A549 (cell line): Measurements from ENCODE around the gene GANAB. TPM values are rescaled to one million over a fixed set of nuclear protein-coding genes. Genes with fewer than 3 reads are reported as not detected.
"Not testable (repeated sequence)": the region's sequence is repeated elsewhere in the genome, so short reads cannot be mapped to it uniquely, and the experiment has no call there.

Experiments used
- ATAC-seq, 2 experiments: fragments of 200-7000 bp in 1 of 2; fragments of >200 bp in 1 of 2; cut with Nextera tagmentation in 1 of 2; cut with Tn5 transposase in 1 of 2; 3 replicates each; pipeline versions ENCODE4 v1.8.0 to v1.9.1; 2018 to 2020; ENCODE audit warnings: mild to moderate bottlenecking in 1 of 2, moderate library complexity in 1 of 2
- CTCF ChIA-PET: fragments of 300-600 bp; sonication (Branson Sonifier 250); formaldehyde crosslinking; extraction: SDS; loops from one replicate; lab custom pipeline; 2021; ENCODE audit warnings: antibody characterized with exemption, inconsistent platforms; lab: Yijun Ruan, JAX
- POLR2A ChIA-PET: fragments of 350-600 bp; formaldehyde crosslinking; extraction: SDS; loops from one replicate; lab custom pipeline; 2021; ENCODE audit warnings: antibody characterized with exemption, inconsistent platforms; lab: Yijun Ruan, JAX
- DNase-seq, 2 experiments: peaks; one replicate each; pipeline versions ENCODE4 v3.0.0 to v3.0.0-alpha.2; 2011 to 2016; ENCODE audit warnings: low read depth in 1 of 2, low spot score in 1 of 2
- FAIRE-seq: peaks from 2 replicates; lab custom pipeline; 2011; peaks lifted over from hg19 to GRCh38; lab: Jason Lieb, UNC
- H3K27ac ChIP-seq, 2 experiments: fragments of >200 bp; sonication (Bioruptor Twin); formaldehyde crosslinking; 3 replicates each; pipeline ENCODE4 v1.5.1; 2016 to 2017
- H3K4me1 ChIP-seq: fragments of >200 bp; sonication (Bioruptor Twin); formaldehyde crosslinking; 3 replicates; pipeline ENCODE4 v1.6.1; 2016
- H3K4me2 ChIP-seq: fragments of >200 bp; sonication (Bioruptor Twin); formaldehyde crosslinking; 3 replicates; pipeline ENCODE4 v1.6.1; 2016
- H3K4me3 ChIP-seq: fragments of >200 bp; sonication (Bioruptor Twin); formaldehyde crosslinking; 3 replicates; pipeline ENCODE4 v1.5.1; 2016
- H3K9me3 ChIP-seq: fragments of >200 bp; sonication (Bioruptor Twin); formaldehyde crosslinking; 3 replicates; pipeline ENCODE4 v1.6.1; 2016
- CEBPB ChIP-seq, 2 experiments: fragments of >200 bp in 1 of 2; sonication (Bioruptor Twin) in 1 of 2; formaldehyde crosslinking in 1 of 2; IDR thresholded peaks; 2 replicates each; pipeline ENCODE4 v1.6.1; 2012 to 2016
- CHD2 ChIP-seq: fragments of 150-350 bp; IDR thresholded peaks from 2 replicates; pipeline ENCODE4 v1.6.1; 2014; ENCODE audit warnings: low read length; ENCODE audit not compliant: partially characterized antibody
- EHMT2 ChIP-seq: fragments of 200-600 bp; sonication (generic); IDR thresholded peaks from 2 replicates; pipeline ENCODE4 v1.6.1; 2016; ENCODE audit warnings: antibody characterized with exemption, low read depth, mild to moderate bottlenecking, moderate library complexity
- ESRRA ChIP-seq: fragments of 150-350 bp; IDR thresholded peaks from 2 replicates; pipeline ENCODE4 v1.6.1; 2014; ENCODE audit warnings: mild to moderate bottlenecking, low read length, borderline replicate concordance
- FOSL2 ChIP-seq, 2 experiments: fragments of 450-650 bp in 1 of 2; fragments of >200 bp in 1 of 2; sonication (Bioruptor Twin) in 1 of 2; formaldehyde crosslinking; IDR thresholded peaks; 2 replicates each; pipeline versions ENCODE4 v1.5.0 to v1.6.1; 2016 to 2020; ENCODE audit warnings: mild to moderate bottlenecking in 1 of 2, moderate library complexity in 1 of 2
- HEYL ChIP-seq: fragments of 250-450 bp; sonication (Bioruptor Pico); IDR thresholded peaks from 2 replicates; pipeline ENCODE4 v1.8.0; 2021; ENCODE audit warnings: mild to moderate bottlenecking, moderate library complexity
- HOXA7 ChIP-seq: fragments of 250-450 bp; sonication (Bioruptor Pico); IDR thresholded peaks from 2 replicates; pipeline ENCODE4 v1.5.0; 2020; ENCODE audit warnings: mild to moderate bottlenecking, moderate library complexity
- HOXB5 ChIP-seq: fragments of 250-450 bp; sonication (Bioruptor Pico); IDR thresholded peaks from 2 replicates; pipeline ENCODE4 v1.5.0; 2020; ENCODE audit warnings: mild to moderate bottlenecking, moderate library complexity
- JUN ChIP-seq, 2 experiments: fragments of >200 bp; sonication (Bioruptor Twin); formaldehyde crosslinking; IDR thresholded peaks; 2 replicates in 1 of 2; 3 replicates in 1 of 2; pipeline ENCODE4 v1.6.1; 2016 to 2017
- KDM5A ChIP-seq: fragments of 200-600 bp; sonication (generic); IDR thresholded peaks from 2 replicates; pipeline ENCODE4 v1.6.1; 2016; ENCODE audit warnings: antibody characterized with exemption, mild to moderate bottlenecking
- MAZ ChIP-seq: fragments of 150-350 bp; IDR thresholded peaks from 2 replicates; pipeline ENCODE4 v1.6.1; 2014; ENCODE audit warnings: antibody characterized with exemption, low read depth, low read length, borderline replicate concordance
- NR3C1 ChIP-seq: fragments of >200 bp; sonication (Bioruptor Twin); formaldehyde crosslinking; IDR thresholded peaks from 3 replicates; pipeline ENCODE4 v1.6.1; 2017
- PHF8 ChIP-seq: fragments of 200-600 bp; sonication (generic); IDR thresholded peaks from 2 replicates; pipeline ENCODE4 v1.6.1; 2016; ENCODE audit warnings: low read depth, mild to moderate bottlenecking, antibody characterized with exemption, moderate library complexity, borderline replicate concordance
- RAD21 ChIP-seq, 2 experiments: fragments of >200 bp in 1 of 2; sonication (Bioruptor Twin) in 1 of 2; formaldehyde crosslinking in 1 of 2; IDR thresholded peaks in 1 of 2; conservative IDR thresholded peaks in 1 of 2; 2 replicates in 1 of 2; 3 replicates in 1 of 2; pipeline ENCODE4 v1.6.1; 2012 to 2018; ENCODE audit warnings: inconsistent platforms in 1 of 2
- RARB ChIP-seq: fragments of 250-450 bp; sonication (Bioruptor Pico); IDR thresholded peaks from 2 replicates; pipeline ENCODE4 v1.8.0; 2021; ENCODE audit warnings: mild to moderate bottlenecking, moderate library complexity
- WGBS: methylation state at CpG from one replicate; pipeline ENCODE4 v1.1.6; 2017; ENCODE audit errors: missing lambda C conversion rate; 5-methylcytosine and 5-hydroxymethylcytosine counted together
- polyA plus RNA-seq, 4 experiments: library from polyadenylated mRNA; depleted of rRNA in 3 of 4; stranded (reverse); fragments of >200 nt; fragmentation: RNase III in 1 of 4; extraction: RNeasy Plus Mini Kit Qiagen cat#74134 plus additional on column Dnase treatment in 1 of 4; gene quantifications; 2 replicates in 3 of 4; 3 replicates in 1 of 4; pipeline ENCODE4 v1.2.3, GENCODE V29; 2011 to 2017
- TF ChIP-seq, protein P1 (sequence below): IDR thresholded peaks from 2 replicates; pipeline ENCODE4 v1.6.1; 2012
- TF ChIP-seq, protein P2 (sequence below): IDR thresholded peaks from 2 replicates; pipeline ENCODE4 v1.6.1; 2012
- TF ChIP-seq, protein P3 (sequence below): fragments of 150-350 bp; IDR thresholded peaks from 2 replicates; pipeline ENCODE4 v1.6.1; 2014; ENCODE audit warnings: low read depth, mild to moderate bottlenecking, low read length
- TF ChIP-seq, protein P4 (sequence below): fragments of >200 bp; sonication (Bioruptor Twin); formaldehyde crosslinking; IDR thresholded peaks from 3 replicates; pipeline ENCODE4 v1.5.1; 2016
- TF ChIP-seq, protein P5 (sequence below): fragments of 450-650 bp; IDR thresholded peaks from 2 replicates; pipeline ENCODE4 v1.6.1; 2014; ENCODE audit warnings: antibody characterized with exemption

Gene GANAB
- polyA plus RNA-seq, 2 of the 4 experiments (the other 2 are of a cell fraction), result 215 to 220 TPM

DNA sequence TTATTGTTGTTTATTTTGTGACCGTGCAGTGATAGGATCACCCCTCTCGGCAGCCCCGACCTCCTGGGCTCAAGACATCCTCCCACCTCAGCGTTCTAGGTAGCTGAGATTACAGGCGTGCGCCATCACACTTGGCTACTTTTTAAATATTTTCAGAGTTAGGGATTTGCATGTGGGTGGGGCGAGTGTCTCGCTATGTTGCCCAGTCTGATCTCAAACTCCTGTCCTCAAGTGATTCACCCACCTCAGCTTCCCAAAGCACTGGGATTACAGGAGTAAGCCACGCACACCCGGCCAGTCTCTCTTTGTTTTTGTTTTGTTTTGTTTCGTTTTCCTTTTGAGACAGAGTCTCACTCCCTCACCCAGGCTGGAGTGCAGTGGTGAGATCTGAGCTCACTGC is 7.9 kb upstream of the GANAB start (continued):
- TF ChIP-seq, protein P1, sequence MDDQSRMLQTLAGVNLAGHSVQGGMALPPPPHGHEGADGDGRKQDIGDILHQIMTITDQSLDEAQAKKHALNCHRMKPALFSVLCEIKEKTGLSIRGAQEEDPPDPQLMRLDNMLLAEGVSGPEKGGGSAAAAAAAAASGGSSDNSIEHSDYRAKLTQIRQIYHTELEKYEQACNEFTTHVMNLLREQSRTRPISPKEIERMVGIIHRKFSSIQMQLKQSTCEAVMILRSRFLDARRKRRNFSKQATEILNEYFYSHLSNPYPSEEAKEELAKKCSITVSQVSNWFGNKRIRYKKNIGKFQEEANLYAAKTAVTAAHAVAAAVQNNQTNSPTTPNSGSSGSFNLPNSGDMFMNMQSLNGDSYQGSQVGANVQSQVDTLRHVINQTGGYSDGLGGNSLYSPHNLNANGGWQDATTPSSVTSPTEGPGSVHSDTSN, result no peak
- TF ChIP-seq HOXA7 (CRISPR knock-in tag), result no peak
- TF ChIP-seq ESRRA, result no peak
- no peak for TF ChIP-seq CHD2
- no peak for TF ChIP-seq CEBPB (IDR thresholded peaks at IDR 0.05)
- no peak for TF ChIP-seq RARB (CRISPR knock-in tag)
- no peak for TF ChIP-seq HEYL (CRISPR knock-in tag)
- no peak for TF ChIP-seq KDM5A
- no peak for TF ChIP-seq JUN (IDR thresholded peaks at IDR 0.05)

DNA sequence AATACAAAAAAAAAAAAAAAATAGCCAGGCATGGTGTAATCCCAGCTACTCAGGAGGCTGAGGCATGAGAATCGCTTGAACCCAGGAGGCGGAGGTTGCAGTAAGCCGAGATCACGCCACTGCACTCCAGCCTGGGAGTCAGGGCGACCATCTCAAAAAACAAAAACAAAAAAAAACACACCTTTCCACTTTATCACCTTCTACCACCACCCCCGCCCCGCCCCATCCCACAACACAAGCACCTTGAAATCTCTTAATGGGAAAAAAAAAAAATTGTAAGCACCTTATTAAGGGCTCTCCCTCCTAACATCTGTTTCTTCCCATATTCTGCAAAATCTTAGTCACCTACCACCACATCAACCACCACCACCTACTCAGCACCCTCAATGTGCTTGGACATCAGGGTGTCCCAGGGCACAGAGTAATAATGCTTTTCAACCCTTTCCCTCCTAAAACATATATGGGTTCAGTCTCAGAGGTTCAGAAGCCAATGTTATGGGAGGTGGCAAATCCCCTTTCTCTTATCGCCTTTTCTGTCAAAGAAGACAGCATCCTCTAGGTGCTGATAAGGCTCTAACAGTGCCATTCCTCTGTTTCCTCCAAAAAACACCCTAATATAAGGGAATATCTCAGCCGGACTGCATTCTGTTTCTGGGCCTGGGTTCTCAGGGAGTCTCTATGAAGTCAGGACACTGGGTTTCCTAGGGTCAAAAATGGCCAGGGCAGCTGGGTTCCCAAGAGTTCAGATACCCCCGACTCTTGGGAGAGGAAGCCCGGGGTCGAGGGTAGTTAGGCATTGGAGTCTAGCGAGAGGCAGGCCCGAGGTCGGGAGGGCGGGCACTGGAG is 6.0 kb upstream of the GANAB start:
- H3K9me3 ChIP-seq, result no peaks in the 10 kb centered on the region
- WGBS, result 40% methylated on average over 16 of the region's 16 CpGs
- H3K4me3 ChIP-seq, result peak overlapping the region; percentile 75
- POLR2A ChIA-PET, result interaction anchor here (0.6 to 1.4 kb wide), 21 partner anchors 8 to 242 kb away, joined by 3 to 91 read pairs (median 5); partner anchors contain the start of genes B3GAT3, C11orf98, CSKMT and EEF1G
- DNase-seq (no peak), FAIRE-seq (no peak)
- peak overlapping the region; percentile 85 to 97 for H3K27ac ChIP-seq
- peak overlapping the region; percentile 91 for H3K4me2 ChIP-seq
- TF ChIP-seq, protein P2, sequence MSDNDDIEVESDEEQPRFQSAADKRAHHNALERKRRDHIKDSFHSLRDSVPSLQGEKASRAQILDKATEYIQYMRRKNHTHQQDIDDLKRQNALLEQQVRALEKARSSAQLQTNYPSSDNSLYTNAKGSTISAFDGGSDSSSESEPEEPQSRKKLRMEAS, result no peak
- TF ChIP-seq, protein P3, sequence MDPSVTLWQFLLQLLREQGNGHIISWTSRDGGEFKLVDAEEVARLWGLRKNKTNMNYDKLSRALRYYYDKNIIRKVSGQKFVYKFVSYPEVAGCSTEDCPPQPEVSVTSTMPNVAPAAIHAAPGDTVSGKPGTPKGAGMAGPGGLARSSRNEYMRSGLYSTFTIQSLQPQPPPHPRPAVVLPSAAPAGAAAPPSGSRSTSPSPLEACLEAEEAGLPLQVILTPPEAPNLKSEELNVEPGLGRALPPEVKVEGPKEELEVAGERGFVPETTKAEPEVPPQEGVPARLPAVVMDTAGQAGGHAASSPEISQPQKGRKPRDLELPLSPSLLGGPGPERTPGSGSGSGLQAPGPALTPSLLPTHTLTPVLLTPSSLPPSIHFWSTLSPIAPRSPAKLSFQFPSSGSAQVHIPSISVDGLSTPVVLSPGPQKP, result no peak
- TF ChIP-seq, all 56 proteins: peak for 0
- CTCF ChIA-PET, result interaction anchor here (1.1 to 1.4 kb wide), 3 partner anchors 11 to 258 kb away, joined by 3 read pairs; no protein-coding TSS in a partner anchor
- peaks cover 10% of the 10 kb centered on the region; the same call in 2 of the 3 replicates for H3K4me1 ChIP-seq
- ATAC-seq, result peak in 1 of 2 experiments; percentile 60; a peak in 3 of 6 replicates

DNA sequence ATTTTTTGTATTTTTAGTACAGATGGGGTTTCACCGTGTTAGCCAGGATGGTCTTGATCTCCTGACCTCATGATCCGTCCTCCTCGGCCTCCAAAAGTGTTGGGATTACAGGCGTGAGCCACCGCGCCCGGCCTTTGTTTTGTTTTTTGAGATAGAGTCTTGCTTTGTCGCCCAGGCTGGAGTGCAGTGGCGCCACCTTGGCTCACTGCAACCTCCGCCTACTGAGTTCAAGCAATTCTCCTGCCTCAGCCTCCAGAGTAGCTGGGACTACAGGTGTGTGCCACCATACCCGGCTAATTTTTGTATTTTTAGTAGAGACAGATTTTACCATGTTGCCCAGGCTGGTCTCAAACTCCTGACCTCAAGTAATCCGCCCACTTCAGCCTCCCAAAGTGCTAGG is 3.9 kb upstream of the GANAB start:
- H3K4me3 ChIP-seq, H3K9me3 ChIP-seq, ATAC-seq, H3K27ac ChIP-seq, H3K4me2 ChIP-seq, FAIRE-seq, DNase-seq: not testable (repeated sequence)
- CTCF ChIA-PET, result interaction anchor here (0.9 to 2.2 kb wide), 5 partner anchors 19 to 255 kb away, joined by 3 to 6 read pairs (median 3); partner anchors contain the start of genes BSCL2, GNG3 and TUT1
- H3K4me1 ChIP-seq, result peaks cover 16% of the 10 kb centered on the region
- POLR2A ChIA-PET, result interaction anchor here (3.2 kb wide), 1 partner anchor 15 kb away, joined by 21 read pairs; the partner anchor contains the start of genes C11orf98 and CSKMT
- 95% methylated on average over 12 of the region's 12 CpGs for WGBS

DNA sequence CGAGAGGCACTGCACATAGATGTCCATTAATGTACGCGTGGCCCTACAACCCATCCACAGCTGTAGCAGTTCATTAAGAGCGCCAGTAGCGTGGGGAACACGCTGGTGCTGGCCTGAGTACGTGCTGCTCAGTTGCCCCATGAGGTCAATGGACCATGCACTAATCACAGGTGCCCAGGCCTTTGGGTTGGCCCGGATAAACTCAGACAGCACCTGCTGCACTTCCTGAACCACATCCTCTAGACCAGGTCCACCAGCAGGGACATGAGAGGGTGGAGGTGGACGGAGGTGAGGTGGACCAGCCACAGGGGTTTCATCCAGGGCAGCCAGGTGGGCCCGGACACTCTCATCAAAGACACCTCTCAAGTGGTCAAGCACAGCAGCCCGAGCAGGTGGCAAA is 3.1 kb upstream of the GANAB start:
- H3K4me1 ChIP-seq, result peaks cover 22% of the 10 kb centered on the region
- ATAC-seq (no peak), FAIRE-seq (no peak)
- ChIA-PET CTCF (interaction anchor here (0.9 to 2.2 kb wide), 4 partner anchors 18 to 254 kb away, joined by 3 to 15 read pairs (median 4); partner anchors contain the start of genes EML3 and ROM1), POLR2A (interaction anchor here (3.2 kb wide), 1 partner anchor 16 kb away, joined by 21 read pairs; the partner anchor contains the start of genes C11orf98 and CSKMT)
- H3K4me3 ChIP-seq, result no peak overlapping the region
- no peaks in the 10 kb centered on the region for H3K9me3 ChIP-seq
- H3K4me2 ChIP-seq, result no peak overlapping the region
- H3K27ac ChIP-seq, result no peak overlapping the region
- 94% methylated on average over 11 of the region's 11 CpGs for WGBS
- no peak for TF ChIP-seq EHMT2
- TF ChIP-seq KDM5A, result no peak
- no peak for TF ChIP-seq HOXB5 (CRISPR knock-in tag)
- TF ChIP-seq, protein P4, sequence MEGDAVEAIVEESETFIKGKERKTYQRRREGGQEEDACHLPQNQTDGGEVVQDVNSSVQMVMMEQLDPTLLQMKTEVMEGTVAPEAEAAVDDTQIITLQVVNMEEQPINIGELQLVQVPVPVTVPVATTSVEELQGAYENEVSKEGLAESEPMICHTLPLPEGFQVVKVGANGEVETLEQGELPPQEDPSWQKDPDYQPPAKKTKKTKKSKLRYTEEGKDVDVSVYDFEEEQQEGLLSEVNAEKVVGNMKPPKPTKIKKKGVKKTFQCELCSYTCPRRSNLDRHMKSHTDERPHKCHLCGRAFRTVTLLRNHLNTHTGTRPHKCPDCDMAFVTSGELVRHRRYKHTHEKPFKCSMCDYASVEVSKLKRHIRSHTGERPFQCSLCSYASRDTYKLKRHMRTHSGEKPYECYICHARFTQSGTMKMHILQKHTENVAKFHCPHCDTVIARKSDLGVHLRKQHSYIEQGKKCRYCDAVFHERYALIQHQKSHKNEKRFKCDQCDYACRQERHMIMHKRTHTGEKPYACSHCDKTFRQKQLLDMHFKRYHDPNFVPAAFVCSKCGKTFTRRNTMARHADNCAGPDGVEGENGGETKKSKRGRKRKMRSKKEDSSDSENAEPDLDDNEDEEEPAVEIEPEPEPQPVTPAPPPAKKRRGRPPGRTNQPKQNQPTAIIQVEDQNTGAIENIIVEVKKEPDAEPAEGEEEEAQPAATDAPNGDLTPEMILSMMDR, result no peak
- no peak for TF ChIP-seq CHD2
- no peak for TF ChIP-seq MAZ
- no peak for TF ChIP-seq RAD21 (conservative IDR thresholded peaks at IDR 0.05 in 1 of 2, IDR thresholded peaks at IDR 0.05 in 1 of 2)
- no peak for TF ChIP-seq PHF8
- no peak for TF ChIP-seq HEYL (CRISPR knock-in tag)
- TF ChIP-seq FOSL2 (IDR thresholded peaks at IDR 0.05), result no peak
- TF ChIP-seq FOSL2 (CRISPR knock-in tag; IDR thresholded peaks at IDR 0.05), result no peak
- no peak for TF ChIP-seq NR3C1
- TF ChIP-seq, protein P5, sequence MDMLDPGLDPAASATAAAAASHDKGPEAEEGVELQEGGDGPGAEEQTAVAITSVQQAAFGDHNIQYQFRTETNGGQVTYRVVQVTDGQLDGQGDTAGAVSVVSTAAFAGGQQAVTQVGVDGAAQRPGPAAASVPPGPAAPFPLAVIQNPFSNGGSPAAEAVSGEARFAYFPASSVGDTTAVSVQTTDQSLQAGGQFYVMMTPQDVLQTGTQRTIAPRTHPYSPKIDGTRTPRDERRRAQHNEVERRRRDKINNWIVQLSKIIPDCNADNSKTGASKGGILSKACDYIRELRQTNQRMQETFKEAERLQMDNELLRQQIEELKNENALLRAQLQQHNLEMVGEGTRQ, result no peak
- TF ChIP-seq, all 56 proteins: peak for 0
- DNase-seq, result no peak
